Bronchial epithelial cell (primary cell): ENCODE results near the gene NXT1. TPM values are rescaled to one million over a fixed set of nuclear protein-coding genes. Genes with fewer than 3 reads are reported as not detected.

ENCODE experiments used
- DNase-seq: peaks from one replicate; pipeline ENCODE4 v3.0.0-alpha.2; 2010; ENCODE audit warnings: low read depth
- FAIRE-seq: peaks from 2 replicates; lab custom pipeline; 2011; peaks lifted over from hg19 to GRCh38; lab: Jason Lieb, UNC
- H3K27me3 ChIP-seq: 2 replicates; pipeline ENCODE4 v1.5.1; 2011; ENCODE audit warnings: low read length; ENCODE audit not compliant: control insufficient read depth, insufficient read depth
- H3K36me3 ChIP-seq: 2 replicates; pipeline ENCODE4 v1.5.1; 2011; ENCODE audit warnings: low read length; ENCODE audit not compliant: control insufficient read depth, insufficient read depth
- H3K4me3 ChIP-seq: 2 replicates; pipeline ENCODE4 v1.5.1; 2011; ENCODE audit warnings: mild to moderate bottlenecking, low read depth, low read length, control low read depth
- total RNA-seq: library from RNA; depleted of rRNA; stranded (reverse); fragments of >200 nt; gene quantifications from 2 replicates; pipeline ENCODE4 v1.2.1, GENCODE V29; 2014
- TF ChIP-seq, protein P1 (sequence below): IDR thresholded peaks from 2 replicates; pipeline ENCODE4 v1.5.1; 2011; ENCODE audit warnings: mild to moderate bottlenecking, moderate library complexity, low read length, control low read depth, inconsistent platforms; ENCODE audit not compliant: insufficient read depth, severe bottlenecking

The NXT1 gene
- total RNA-seq, 1 donor from 2014 or later = 61.9 TPM

GRCh38 chr20:23371496-23371895 lies 20.9 kb downstream of the NXT1 start:
- TF ChIP-seq, protein P1, sequence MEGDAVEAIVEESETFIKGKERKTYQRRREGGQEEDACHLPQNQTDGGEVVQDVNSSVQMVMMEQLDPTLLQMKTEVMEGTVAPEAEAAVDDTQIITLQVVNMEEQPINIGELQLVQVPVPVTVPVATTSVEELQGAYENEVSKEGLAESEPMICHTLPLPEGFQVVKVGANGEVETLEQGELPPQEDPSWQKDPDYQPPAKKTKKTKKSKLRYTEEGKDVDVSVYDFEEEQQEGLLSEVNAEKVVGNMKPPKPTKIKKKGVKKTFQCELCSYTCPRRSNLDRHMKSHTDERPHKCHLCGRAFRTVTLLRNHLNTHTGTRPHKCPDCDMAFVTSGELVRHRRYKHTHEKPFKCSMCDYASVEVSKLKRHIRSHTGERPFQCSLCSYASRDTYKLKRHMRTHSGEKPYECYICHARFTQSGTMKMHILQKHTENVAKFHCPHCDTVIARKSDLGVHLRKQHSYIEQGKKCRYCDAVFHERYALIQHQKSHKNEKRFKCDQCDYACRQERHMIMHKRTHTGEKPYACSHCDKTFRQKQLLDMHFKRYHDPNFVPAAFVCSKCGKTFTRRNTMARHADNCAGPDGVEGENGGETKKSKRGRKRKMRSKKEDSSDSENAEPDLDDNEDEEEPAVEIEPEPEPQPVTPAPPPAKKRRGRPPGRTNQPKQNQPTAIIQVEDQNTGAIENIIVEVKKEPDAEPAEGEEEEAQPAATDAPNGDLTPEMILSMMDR = no peak
- FAIRE-seq = no peak
- Histone ChIP-seq H3K4me3 (no peak overlapping the region), H3K36me3 (peaks cover 26% of the 10 kb centered on the region), H3K27me3 (no peaks in the 10 kb centered on the region)
- no peak for DNase-seq

DNA sequence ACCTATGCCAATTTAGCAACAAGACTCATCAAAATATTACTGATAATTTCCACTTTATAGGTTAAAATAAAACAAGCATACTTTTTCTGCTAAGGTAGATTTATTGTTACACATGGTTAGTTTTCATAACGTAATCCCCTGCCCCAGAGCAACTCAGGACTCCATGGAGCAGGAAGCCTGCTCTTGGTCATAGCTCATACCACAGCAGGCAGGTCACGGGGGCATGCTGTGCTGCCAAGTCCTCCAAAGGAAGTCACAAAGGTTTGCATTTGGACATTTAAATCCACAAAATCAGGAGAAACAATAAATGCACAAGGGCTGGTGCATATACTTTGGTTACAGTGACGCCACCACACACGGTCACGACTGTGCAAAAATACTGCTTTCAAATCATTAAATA lies 23.9 kb downstream of the NXT1 start:
- DNase-seq (no peak), FAIRE-seq (no peak)
- H3K27me3 ChIP-seq = no peaks in the 10 kb centered on the region
- H3K36me3 ChIP-seq = peaks cover 26% of the 10 kb centered on the region
- H3K4me3 ChIP-seq = no peak overlapping the region
- TF ChIP-seq, protein P1 = no peak

DNA sequence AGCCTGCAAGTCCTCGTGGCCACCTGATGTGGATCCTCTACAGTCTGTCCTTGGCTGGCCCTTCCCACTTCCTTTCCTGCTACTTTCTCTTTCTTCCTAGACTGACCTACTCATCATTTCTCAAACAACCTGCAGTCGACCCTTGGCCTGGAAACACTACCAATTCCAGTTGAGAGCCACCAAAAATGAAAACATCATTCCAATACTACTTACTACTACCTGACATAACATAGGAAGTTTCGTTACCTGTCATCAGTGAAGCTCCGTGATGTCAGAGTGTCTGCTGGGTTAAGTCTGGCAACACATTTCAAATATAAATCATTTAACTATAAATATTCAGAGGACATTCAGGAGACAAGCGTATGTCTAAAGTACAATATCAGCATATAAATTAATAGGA lies 25.2 kb downstream of the NXT1 start:
- no peaks in the 10 kb centered on the region for H3K27me3 ChIP-seq
- no peak overlapping the region for H3K4me3 ChIP-seq
- peaks cover 20% of the 10 kb centered on the region for H3K36me3 ChIP-seq
- TF ChIP-seq, protein P1 = no peak
- FAIRE-seq (no peak), DNase-seq (no peak)

DNA sequence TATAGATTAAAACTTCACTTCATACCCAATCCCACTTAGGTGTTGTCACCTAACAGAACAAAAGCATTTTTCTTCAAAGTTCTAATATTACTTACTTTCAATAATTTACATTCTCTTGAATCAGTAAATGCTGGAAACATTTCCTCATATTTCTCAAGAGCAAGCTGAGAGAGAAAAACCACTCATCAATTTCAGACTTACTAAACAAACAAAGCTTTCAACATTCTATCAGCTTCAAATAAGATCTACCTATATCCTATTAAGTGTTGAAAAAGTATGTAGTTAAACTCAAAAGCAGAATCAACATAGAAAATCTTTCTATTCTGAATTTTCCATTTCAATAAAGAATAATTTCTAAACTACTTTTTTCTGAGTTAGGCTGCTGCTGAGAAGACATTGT lies 29.2 kb downstream of the NXT1 start:
- no peak for FAIRE-seq
- TF ChIP-seq, protein P1 = no peak
- no peak overlapping the region for H3K4me3 ChIP-seq
- H3K27me3 ChIP-seq = no peaks in the 10 kb centered on the region
- peaks cover 8% of the 10 kb centered on the region for H3K36me3 ChIP-seq
- DNase-seq = no peak

DNA sequence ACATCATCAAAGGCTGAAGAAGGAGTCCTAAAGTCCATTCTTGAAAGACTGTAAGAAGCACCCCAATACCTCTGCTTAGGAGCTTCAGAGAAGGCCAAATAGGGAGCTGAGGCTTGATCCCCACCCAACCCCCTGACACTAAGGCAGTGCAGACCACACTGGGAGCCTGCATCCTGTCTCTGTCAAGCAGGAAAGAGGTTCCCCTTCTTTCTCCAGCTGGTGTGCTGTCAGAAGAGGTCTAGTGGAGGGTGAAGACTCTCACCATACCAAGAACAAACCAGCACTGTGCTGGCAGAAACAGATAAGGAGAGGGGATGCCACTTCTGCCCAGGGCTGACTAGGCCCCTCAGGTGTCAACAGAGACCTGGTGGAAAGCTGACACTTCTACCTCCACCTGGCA lies 31.3 kb downstream of the NXT1 start:
- no peaks in the 10 kb centered on the region for H3K27me3 ChIP-seq
- FAIRE-seq (peak; percentile 47), DNase-seq (no peak)
- H3K36me3 ChIP-seq = peaks cover 3% of the 10 kb centered on the region
- TF ChIP-seq, protein P1 = no peak
- H3K4me3 ChIP-seq = no peak overlapping the region
